ENCODE data around the gene CARD10. TPM values are rescaled to one million over a fixed set of nuclear protein-coding genes. Genes with fewer than 3 reads are reported as not detected.
A peak's percentile ranks its signal among the peaks of the same experiment; 100 is the strongest.

Gene CARD10
- total and polyA plus RNA-seq, 4 donors = 6.8 to 16.3 (median 10.2) TPM

DNA sequence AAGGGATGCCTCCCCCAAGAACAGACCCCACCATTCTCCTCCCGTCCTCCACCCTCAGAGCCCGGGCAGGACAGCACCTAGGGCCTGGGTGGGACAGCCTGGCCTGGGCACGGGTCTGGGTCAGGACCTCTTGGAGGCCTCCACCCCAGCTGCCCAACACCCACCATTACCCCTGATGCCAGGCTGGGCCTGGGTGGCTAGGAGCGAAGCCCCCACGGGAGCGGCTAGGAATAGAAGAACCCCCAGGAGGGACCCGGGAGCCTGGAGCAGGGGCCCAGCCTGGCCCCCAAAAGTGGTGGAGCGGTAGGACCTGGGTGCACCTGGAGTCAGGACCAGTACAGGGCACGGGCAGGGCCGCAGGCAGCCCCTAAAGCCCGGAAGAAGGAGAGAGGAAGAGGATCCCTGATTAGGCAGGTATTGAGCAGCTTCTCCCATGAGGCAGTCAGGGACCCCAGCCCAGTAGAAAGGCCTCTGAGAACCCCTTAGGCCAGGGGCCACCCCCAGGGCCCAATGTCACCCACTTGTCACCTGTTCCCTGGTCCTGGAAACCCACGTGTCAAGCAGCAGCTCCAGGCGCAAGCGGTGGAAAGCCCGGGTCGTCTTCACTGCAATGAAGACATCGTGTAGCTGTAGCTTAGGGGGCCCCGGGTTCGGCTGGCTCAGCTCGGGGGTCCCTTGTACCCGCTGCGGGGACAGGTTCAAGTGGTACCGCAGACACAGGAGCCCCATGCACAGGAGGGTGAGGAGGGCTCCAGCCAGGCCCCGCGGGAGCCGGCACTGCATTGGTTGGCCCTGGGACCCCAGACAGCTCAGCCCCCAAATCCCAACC is 33.6 kb downstream of the CARD10 start:
- Histone ChIP-seq H3K9ac (ENCODE audit: insufficient read depth in 1 of 2, low read length in 2 of 2) (no peak overlapping the region), H3K9me3 (ENCODE audit: control insufficient read depth in 4 of 4, insufficient read depth in 3 of 4, low read length in 3 of 4) (no peaks in the 10 kb centered on the region), H3K36me3 (ENCODE audit: control insufficient read depth in 4 of 4, insufficient read depth in 4 of 4, low read length in 4 of 4) (no peaks in the 10 kb centered on the region), H3K27me3 (ENCODE audit: control insufficient read depth in 3 of 3, insufficient read depth in 3 of 3, low read length in 2 of 3) (peaks cover 0 to 4% (median 0%) of the 10 kb centered on the region in 3 donors), H3K27ac (ENCODE audit: low read depth in 1 of 2, low read length in 1 of 2) (peak overlapping the region; percentile 74 to 84), H3K4me3 (peak overlapping the region; percentile 40), H3K4me1 (ENCODE audit: control insufficient read depth in 5 of 5, insufficient read depth in 5 of 5, low read length in 5 of 5) (peaks cover 0 to 28% (median 21%) of the 10 kb centered on the region in 5 donors)
- ATAC-seq (ENCODE audit: insufficient read depth, low FRiP score) = no peak
- WGBS, 2 donors = 20 to 35% methylated on average over 26 of the region's 26 CpGs
- DNase-seq = no peak
- TF ChIP-seq, protein P1, sequence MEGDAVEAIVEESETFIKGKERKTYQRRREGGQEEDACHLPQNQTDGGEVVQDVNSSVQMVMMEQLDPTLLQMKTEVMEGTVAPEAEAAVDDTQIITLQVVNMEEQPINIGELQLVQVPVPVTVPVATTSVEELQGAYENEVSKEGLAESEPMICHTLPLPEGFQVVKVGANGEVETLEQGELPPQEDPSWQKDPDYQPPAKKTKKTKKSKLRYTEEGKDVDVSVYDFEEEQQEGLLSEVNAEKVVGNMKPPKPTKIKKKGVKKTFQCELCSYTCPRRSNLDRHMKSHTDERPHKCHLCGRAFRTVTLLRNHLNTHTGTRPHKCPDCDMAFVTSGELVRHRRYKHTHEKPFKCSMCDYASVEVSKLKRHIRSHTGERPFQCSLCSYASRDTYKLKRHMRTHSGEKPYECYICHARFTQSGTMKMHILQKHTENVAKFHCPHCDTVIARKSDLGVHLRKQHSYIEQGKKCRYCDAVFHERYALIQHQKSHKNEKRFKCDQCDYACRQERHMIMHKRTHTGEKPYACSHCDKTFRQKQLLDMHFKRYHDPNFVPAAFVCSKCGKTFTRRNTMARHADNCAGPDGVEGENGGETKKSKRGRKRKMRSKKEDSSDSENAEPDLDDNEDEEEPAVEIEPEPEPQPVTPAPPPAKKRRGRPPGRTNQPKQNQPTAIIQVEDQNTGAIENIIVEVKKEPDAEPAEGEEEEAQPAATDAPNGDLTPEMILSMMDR (IDR thresholded peaks at IDR 0.05; ENCODE audit: control extremely low read depth, extremely low read depth) = no peak

DNA sequence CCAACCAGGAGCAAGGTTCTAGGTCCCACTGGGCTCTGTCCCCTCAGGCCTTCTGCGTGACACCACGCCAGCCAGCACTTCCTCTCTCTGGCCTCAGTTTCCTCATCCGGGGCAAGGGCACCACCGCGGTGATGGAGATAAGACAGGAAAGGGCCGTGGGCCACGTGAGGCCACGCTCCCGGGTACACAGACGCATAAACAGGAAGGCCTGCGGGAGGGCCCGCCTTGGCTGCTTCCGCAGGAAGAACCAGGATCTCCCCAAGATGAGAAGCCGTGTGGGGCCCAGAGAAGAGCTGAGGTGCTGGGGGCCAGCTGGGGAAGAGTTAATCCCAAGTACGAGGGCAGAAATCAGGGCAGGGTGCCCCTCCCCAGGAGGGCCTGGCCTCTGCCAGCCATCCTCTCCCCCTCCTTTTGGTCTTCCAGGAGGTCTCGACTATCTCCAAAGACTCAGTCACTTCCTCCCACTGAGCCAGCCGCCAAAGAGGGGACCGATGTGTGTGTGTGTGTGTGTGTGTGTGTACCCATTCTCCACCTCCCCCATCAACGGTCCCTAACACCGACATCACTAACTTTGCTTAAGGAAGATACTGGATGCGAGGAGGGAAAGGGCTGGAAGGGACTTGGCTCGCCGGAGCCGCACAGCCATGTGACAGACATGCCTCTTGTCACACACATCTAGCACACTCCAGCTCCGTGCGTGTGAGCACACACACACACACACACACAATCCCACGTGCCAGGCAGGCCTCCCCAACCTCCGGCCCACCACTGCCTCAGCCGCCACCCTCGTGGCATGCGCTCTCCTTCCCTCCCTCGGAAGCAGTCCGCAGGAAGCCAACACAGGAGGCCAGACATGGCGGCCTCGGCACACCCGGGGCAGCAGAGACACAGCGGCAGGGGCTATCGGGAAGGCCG is 34.5 kb downstream of the CARD10 start:
- WGBS, 2 donors = 10 to 37% methylated on average over 37 to 39 of the region's 39 CpGs
- Histone ChIP-seq H3K27ac (ENCODE audit: low read depth in 1 of 2, low read length in 1 of 2) (peak overlapping the region; percentile 74 to 84), H3K4me3 (peak overlapping the region; percentile 40), H3K27me3 (ENCODE audit: control insufficient read depth in 3 of 3, insufficient read depth in 3 of 3, low read length in 2 of 3) (peaks cover 0 to 4% (median 0%) of the 10 kb centered on the region in 3 donors), H3K9me3 (ENCODE audit: control insufficient read depth in 4 of 4, insufficient read depth in 3 of 4, low read length in 3 of 4) (no peaks in the 10 kb centered on the region), H3K9ac (ENCODE audit: insufficient read depth in 1 of 2, low read length in 2 of 2) (no peak overlapping the region), H3K4me1 (ENCODE audit: control insufficient read depth in 5 of 5, insufficient read depth in 5 of 5, low read length in 5 of 5) (peaks cover 0 to 28% (median 18%) of the 10 kb centered on the region in 5 donors), H3K36me3 (ENCODE audit: control insufficient read depth in 4 of 4, insufficient read depth in 4 of 4, low read length in 4 of 4) (peaks cover 0 to 2% (median 0%) of the 10 kb centered on the region in 4 donors)
- peak in 1 of 3 donors; percentile 65 for DNase-seq
- ATAC-seq (ENCODE audit: insufficient read depth, low FRiP score) = peak; percentile 56
- TF ChIP-seq, protein P1 (IDR thresholded peaks at IDR 0.05; ENCODE audit: control extremely low read depth, extremely low read depth) = no peak

DNA sequence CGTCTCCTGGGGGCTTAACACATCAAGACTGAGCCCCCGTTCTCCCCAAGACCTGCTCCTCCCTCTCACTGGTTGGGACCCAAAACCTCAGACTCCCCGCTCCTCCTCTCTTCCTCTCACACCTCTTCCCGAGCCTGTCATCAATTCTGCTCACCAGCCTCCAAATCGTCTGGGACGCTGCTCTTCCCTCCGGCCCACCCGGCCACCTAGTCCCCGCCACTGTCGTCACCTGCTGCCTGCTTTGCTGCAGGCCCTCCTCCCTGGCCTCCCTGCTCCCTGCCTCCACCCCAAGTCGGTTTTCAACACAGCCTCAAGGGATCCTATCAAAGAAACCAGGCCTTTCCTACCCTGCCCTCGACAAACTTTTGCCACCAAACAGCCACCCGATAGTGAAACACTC is 36.2 kb downstream of the CARD10 start:
- WGBS, 2 donors = 67 to 68% methylated on average over 13 of the region's 13 CpGs
- ATAC-seq (ENCODE audit: insufficient read depth, low FRiP score) = no peak
- Histone ChIP-seq H3K36me3 (ENCODE audit: control insufficient read depth in 4 of 4, insufficient read depth in 4 of 4, low read length in 4 of 4) (peaks cover 0 to 7% (median 0%) of the 10 kb centered on the region in 4 donors), H3K4me1 (ENCODE audit: control insufficient read depth in 5 of 5, insufficient read depth in 5 of 5, low read length in 5 of 5) (peaks cover 0 to 26% (median 5%) of the 10 kb centered on the region in 5 donors), H3K27me3 (ENCODE audit: control insufficient read depth in 3 of 3, insufficient read depth in 3 of 3, low read length in 2 of 3) (peaks cover 0 to 4% (median 0%) of the 10 kb centered on the region in 3 donors), H3K9me3 (ENCODE audit: control insufficient read depth in 4 of 4, insufficient read depth in 3 of 4, low read length in 3 of 4) (no peaks in the 10 kb centered on the region), H3K9ac (ENCODE audit: insufficient read depth in 1 of 2, low read length in 2 of 2) (no peak overlapping the region), H3K4me3 (no peak overlapping the region), H3K27ac (ENCODE audit: low read depth in 1 of 2, low read length in 1 of 2) (peak overlapping the region in 1 of 2 donors; percentile 52)
- TF ChIP-seq, protein P1 (IDR thresholded peaks at IDR 0.05; ENCODE audit: control extremely low read depth, extremely low read depth) = no peak
- DNase-seq = no peak

Data from lung (tissue), 12 donors.